Muscle of leg (tissue), 11 donors: Measurements from ENCODE around the gene SMARCD1. TPM values are rescaled to one million over a fixed set of nuclear protein-coding genes. Genes with fewer than 3 reads are reported as not detected.

ENCODE experiments used
- DNase-seq: peaks from one replicate; pipeline ENCODE4 v3.0.0; 2013
- H3K27ac ChIP-seq: one replicate; pipeline ENCODE4 v1.5.1; 2013; ENCODE audit warnings: mild to moderate bottlenecking, low read length, control low read depth
- H3K27me3 ChIP-seq: one replicate; pipeline ENCODE4 v1.6.1; 2013; ENCODE audit warnings: low read length; ENCODE audit not compliant: control insufficient read depth, insufficient read depth
- H3K36me3 ChIP-seq: one replicate; pipeline ENCODE4 v1.6.1; 2013; ENCODE audit warnings: low read length; ENCODE audit not compliant: control insufficient read depth, insufficient read depth
- H3K4me1 ChIP-seq: one replicate; pipeline ENCODE4 v1.6.1; 2013; ENCODE audit warnings: low read length; ENCODE audit not compliant: control insufficient read depth, insufficient read depth
- H3K4me3 ChIP-seq: one replicate; pipeline ENCODE4 v1.5.1; 2013; ENCODE audit warnings: low read length, control low read depth
- H3K9me3 ChIP-seq: replicated peaks from 2 replicates; pipeline ENCODE4 v1.6.1; 2013; ENCODE audit warnings: low read depth, low read length; ENCODE audit not compliant: control insufficient read depth
- WGBS: methylation state at CpG from one replicate; pipeline ENCODE4 v1.1.5; 2013; ENCODE audit warnings: missing lambda C conversion rate; ENCODE audit not compliant: insufficient coverage; 5-methylcytosine and 5-hydroxymethylcytosine counted together
- polyA plus RNA-seq, 8 donors: library from polyadenylated mRNA; unstranded; fragments of 120-200 nt; gene quantifications; one replicate each; pipeline versions ENCODE4 v1.2.1 to v1.2.3, GENCODE V29; 2013; ENCODE audit warnings: inconsistent platforms in 1 of 8, low replicate concordance in 1 of 8; ENCODE audit not compliant: insufficient read length in 8 of 8, insufficient read depth in 1 of 8
- total RNA-seq: library from RNA; stranded (reverse); fragments of 120-200 nt; gene quantifications from one replicate; pipeline ENCODE4 v1.2.4, GENCODE V29; 2013

SMARCD1 gene
- total and polyA plus RNA-seq, 9 donors = 25.1 to 67.0 (median 51.9) TPM

DNA sequence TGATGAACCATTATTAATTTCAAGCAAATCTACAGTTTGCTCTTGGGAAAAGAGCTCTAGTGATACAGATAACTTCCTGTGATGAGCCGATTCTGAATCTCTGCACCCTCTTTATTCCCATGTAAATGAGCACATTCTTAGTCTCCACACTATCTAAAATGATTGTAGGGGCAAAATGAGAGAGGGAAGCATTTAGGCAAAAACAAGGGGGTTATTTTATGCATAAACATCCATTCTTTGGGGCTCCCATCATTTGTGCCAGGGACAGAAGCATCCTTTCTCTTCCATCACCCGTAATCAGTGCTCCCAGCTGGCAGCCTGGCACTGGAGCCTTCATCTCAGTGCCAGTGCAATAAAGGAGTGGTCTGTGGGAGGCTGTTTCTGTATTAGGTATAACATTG lies 17.0 kb downstream of the SMARCD1 start:
- Histone ChIP-seq H3K4me1 (peaks cover 42% of the 10 kb centered on the region), H3K27ac (no peak overlapping the region), H3K36me3 (peaks cover 43% of the 10 kb centered on the region), H3K4me3 (no peak overlapping the region), H3K9me3 (no peaks in the 10 kb centered on the region), H3K27me3 (no peaks in the 10 kb centered on the region)
- DNase-seq = no peak
- WGBS = no CpG with 5 or more reads among the region's 2 CpGs

DNA sequence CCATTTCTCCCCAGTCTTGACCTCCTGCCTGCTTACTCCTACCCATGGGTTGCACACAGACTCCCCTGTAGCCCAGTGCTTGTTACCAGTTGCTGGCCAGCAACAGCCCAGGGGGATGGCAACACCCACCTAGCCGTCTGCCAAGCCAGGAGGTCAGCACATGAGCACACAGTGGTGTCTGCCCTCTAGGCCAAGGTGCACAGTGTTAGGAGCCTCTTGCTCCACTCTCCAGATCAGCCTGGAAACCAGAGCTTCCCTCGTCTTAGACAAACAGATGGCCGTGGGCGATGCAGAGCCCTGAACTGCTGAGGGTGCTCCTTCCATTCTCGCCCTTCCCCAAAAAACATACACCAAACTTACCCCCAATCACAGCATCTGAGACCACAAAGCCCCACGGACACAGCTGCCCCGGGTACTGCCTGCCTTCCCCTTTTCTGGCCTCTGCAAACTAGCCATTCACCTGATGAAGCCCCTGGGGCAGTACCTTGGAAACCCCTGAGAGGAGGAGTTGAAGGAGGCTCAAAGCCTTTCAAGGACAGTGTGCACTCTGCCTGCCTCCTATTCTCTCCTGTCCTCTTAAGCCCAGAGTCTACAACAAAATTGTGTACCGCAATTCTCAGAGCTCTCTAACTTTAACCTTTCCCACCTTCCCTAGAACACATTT lies 17.6 kb downstream of the SMARCD1 start:
- Histone ChIP-seq H3K36me3 (peaks cover 38% of the 10 kb centered on the region), H3K4me1 (peaks cover 42% of the 10 kb centered on the region), H3K4me3 (no peak overlapping the region), H3K9me3 (no peaks in the 10 kb centered on the region), H3K27me3 (no peaks in the 10 kb centered on the region), H3K27ac (peak overlapping the region; percentile 87)
- WGBS = 86% methylated on average over 4 of the region's 8 CpGs
- DNase-seq = no peak

DNA sequence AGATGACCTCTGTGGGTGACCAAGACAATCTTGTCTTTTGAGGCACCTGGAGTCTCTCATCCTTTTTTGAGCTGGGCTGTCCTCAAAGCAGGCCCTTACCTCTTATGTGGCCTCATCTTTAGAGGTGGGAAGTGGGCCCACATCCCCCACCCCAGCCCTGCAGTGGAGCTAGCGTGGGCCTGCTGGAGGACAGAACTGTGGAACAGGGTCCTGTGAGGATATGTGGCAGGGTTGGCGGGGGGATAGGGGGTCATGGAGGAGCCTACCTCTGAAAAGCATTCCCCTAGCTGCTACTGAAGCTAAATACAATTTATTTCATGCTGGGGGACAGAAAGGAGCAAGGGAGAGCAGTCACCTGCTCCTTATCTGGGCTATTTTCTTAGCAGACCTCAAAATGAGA lies 18.2 kb downstream of the SMARCD1 start:
- Histone ChIP-seq H3K4me1 (peaks cover 42% of the 10 kb centered on the region), H3K27ac (peak overlapping the region; percentile 87), H3K36me3 (peaks cover 32% of the 10 kb centered on the region), H3K9me3 (no peaks in the 10 kb centered on the region), H3K4me3 (no peak overlapping the region), H3K27me3 (no peaks in the 10 kb centered on the region)
- WGBS = no CpG with 5 or more reads among the region's 2 CpGs
- no peak for DNase-seq

DNA sequence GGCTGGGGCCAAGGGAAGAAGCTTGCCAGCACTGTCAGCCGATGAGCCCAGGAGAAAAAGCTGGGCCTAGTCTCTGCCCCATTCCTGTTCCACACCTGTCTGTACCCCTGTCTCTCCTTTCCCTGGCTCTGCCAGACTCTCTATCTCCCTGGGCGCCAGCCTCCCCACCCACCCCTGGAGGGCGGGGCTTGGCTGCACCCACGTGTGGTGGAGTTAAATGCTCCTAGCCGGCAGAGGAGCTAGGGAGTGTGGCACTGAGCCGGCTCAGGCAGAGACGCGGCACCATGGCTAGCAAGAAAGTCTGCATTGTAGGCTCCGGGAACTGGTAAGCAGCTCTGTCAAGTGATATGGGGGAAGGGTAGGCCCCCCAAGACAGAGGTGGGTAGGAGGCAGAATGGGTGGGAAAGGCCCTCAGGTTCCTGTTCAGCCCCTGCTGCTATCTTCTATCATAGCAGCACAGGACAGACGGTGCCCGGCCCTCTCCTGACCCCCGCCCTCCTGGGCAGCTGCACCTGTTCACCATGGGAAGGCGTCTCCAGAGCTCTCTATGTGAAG lies 18.7 kb downstream of the SMARCD1 start, which contains the start of gene GPD1:
GPD1 (plus strand) TSS at position 242 of the 555 bp plus-strand sequence; CDS start at position 285, 43 bp downstream.
- Histone ChIP-seq H3K36me3 (peaks cover 27% of the 10 kb centered on the region), H3K4me3 (peak within 1 kb of the TSS; percentile 42), H3K27me3 (no peaks in the 10 kb centered on the region), H3K27ac (peak within 1 kb of the TSS; percentile 87), H3K4me1 (peaks cover 42% of the 10 kb centered on the region), H3K9me3 (no peaks in the 10 kb centered on the region)
- peak; percentile 64 for DNase-seq
- WGBS = 32% methylated on average over 4 of the region's 13 CpGs

DNA sequence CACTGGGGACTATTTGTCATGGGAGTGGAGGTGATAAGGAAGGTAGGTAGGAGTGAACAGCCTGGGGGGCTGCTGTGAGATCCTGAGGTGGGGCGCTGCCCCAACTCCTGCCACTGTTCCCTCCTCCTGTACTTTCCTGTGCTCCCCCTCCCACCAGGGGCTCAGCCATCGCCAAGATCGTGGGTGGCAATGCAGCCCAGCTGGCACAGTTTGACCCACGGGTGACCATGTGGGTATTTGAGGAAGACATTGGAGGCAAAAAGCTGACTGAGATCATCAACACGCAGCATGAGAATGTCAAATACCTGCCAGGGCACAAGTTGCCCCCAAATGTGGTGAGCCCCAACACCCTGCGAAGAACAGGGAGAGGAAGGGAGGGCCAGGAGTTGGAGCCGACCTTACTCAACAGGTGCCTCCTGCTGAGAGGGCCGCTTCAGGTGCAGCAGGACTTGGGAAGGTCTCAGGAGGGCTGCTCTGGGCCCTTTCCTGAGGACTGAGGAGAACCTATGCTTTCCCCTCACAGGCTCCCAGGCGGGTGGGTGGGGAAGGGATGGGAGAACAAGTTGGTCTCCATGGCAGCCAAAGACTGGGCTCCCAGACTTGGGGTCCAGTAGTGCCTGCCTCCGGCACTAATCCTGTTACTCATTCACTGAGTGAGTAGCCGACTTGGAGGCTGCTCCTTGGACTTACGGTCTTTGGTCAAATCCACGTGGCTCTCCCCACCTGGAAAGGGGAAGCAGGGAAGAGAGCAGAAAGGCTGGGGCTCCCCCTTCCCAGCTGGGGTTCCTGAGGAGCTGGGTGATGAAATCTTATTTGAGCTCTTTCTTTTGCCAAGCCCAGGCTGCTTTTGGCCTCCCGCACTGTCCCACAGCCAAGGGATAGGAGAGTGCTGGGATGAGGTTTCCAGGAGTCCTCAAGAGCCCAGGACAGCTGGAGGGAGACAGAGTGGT lies 19.6 kb downstream of the SMARCD1 start:
- Histone ChIP-seq H3K4me3 (peak overlapping the region; percentile 42), H3K4me1 (peaks cover 50% of the 10 kb centered on the region)
- peak; percentile 83 for DNase-seq

DNA sequence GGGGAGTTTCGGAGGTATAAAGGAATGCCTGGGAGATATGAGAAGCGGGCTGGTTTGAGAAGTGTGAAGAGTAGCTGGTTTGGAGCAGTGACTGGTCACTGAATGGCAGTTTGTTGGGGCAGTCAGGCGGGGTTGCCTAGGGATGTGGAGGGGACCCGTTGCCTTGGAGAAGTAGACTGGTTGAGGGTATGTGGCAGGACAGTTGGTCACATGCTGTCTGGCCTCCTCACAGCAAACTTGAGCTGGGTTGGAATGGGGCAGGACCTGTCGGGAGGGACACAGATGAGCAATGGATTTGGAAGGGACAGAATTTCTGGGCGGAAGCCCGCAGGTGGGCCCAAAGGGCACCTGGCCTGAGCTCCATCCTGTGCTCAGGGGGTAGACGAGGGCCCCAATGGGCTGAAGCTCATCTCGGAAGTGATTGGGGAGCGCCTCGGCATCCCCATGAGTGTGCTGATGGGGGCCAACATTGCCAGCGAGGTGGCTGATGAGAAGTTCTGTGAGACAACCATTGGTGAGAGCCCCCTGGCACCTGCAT lies 20.8 kb downstream of the SMARCD1 start:
- Histone ChIP-seq H3K27me3 (no peaks in the 10 kb centered on the region), H3K36me3 (peaks cover 8% of the 10 kb centered on the region), H3K4me3 (no peak overlapping the region), H3K9me3 (no peaks in the 10 kb centered on the region), H3K4me1 (peaks cover 63% of the 10 kb centered on the region), H3K27ac (no peak overlapping the region)
- DNase-seq = no peak
- 92% methylated on average over 9 of the region's 12 CpGs for WGBS

More for the DNA sequence above, 19.6 kb downstream of the SMARCD1 start:
- no peaks in the 10 kb centered on the region for H3K27me3 ChIP-seq
- peaks cover 19% of the 10 kb centered on the region for H3K36me3 ChIP-seq
- peak overlapping the region; percentile 87 for H3K27ac ChIP-seq
- WGBS = 64% methylated on average over 9 of the region's 14 CpGs
- no peaks in the 10 kb centered on the region for H3K9me3 ChIP-seq

DNA sequence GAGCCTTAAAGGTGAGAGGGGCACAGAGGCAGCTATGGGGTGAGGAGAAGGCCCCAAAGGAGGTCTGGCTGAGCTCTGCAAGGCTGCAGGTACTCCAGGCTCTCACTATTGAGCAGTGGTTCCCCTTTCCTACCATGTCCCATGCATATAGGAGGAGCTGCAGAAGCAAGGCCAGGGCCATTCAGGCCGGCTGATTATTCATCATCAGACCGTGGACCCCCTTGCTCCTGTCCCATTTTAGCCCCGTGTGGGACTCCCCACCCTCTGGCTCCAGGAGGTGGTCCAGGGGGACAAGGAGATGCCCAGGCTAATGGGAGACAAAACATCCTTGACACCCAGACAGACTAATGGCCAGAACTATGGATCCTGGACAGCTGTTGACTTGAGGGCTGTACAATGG lies 21.8 kb downstream of the SMARCD1 start:
- Histone ChIP-seq H3K27ac (no peak overlapping the region), H3K4me1 (peaks cover 63% of the 10 kb centered on the region), H3K36me3 (peaks cover 6% of the 10 kb centered on the region), H3K9me3 (no peaks in the 10 kb centered on the region), H3K4me3 (no peak overlapping the region), H3K27me3 (no peaks in the 10 kb centered on the region)
- DNase-seq = no peak
- 83% methylated on average over 1 of the region's 3 CpGs for WGBS

DNA sequence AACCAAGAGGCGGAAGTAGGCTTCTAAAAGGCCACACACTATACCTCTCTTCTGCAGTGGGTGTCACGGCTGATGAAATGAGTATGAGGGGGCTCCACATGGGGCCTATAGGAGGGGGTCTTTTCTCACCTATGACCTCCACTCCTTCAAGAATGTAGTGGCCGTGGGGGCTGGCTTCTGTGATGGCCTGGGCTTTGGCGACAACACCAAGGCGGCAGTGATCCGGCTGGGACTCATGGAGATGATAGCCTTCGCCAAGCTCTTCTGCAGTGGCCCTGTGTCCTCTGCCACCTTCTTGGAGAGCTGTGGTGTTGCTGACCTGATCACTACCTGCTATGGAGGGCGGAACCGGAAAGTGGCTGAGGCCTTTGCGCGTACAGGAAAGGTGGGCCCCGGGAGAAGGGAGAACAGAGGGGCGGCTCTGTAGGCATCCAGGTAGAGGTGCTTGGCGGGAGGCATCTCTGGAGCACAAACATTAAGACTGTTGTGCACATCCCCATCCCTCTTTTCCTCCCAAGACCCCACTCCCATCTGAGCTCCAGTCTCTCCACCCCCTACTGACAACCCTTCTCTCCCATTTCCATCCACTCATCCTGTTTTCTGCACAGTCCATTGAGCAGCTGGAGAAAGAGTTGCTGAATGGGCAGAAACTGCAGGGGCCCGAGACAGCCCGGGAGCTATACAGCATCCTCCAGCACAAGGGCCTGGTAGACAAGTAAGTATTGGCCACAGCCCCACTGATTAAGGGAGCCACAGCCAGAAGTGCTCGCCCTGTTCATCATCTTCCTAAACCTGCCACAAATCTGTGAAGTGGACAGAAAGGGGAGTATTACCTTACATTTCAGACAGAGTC lies 22.5 kb downstream of the SMARCD1 start:
- no peak overlapping the region for H3K4me3 ChIP-seq
- no peaks in the 10 kb centered on the region for H3K9me3 ChIP-seq
- H3K27me3 ChIP-seq = no peaks in the 10 kb centered on the region
- DNase-seq = no peak
- WGBS = 86% methylated on average over 10 of the region's 17 CpGs
- H3K36me3 ChIP-seq = peaks cover 3% of the 10 kb centered on the region
- peaks cover 60% of the 10 kb centered on the region for H3K4me1 ChIP-seq
- H3K27ac ChIP-seq = no peak overlapping the region

DNA sequence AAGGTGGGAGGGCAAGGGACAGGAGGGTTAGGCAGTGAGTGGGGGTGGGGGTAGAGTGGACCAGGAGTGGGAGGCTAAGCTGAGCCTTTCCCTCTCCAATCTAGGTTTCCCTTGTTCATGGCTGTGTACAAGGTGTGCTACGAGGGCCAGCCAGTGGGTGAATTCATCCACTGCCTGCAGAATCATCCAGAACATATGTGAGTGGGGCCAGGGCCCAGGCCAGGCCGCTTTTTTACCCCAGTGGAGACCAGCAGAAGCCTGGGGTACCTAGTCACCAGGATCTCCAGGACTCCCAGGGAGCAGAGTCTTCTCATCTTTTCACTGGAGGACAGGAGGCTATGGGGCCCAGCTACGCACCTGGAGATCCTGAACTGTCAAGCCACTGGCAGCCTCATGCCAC lies 24.2 kb downstream of the SMARCD1 start:
- Histone ChIP-seq H3K36me3 (no peaks in the 10 kb centered on the region), H3K4me3 (no peak overlapping the region), H3K4me1 (peaks cover 47% of the 10 kb centered on the region), H3K27ac (peak overlapping the region; percentile 90), H3K9me3 (no peaks in the 10 kb centered on the region), H3K27me3 (no peaks in the 10 kb centered on the region)
- DNase-seq = no peak
- WGBS = 95% methylated on average over 3 of the region's 3 CpGs
